ENCODE data around the gene LHX2. TPM values are rescaled to one million over a fixed set of nuclear protein-coding genes. Genes with fewer than 3 reads are reported as not detected.

LHX2 gene
- total RNA-seq, 1 experiment from 2014 or later, result not detected

DNA sequence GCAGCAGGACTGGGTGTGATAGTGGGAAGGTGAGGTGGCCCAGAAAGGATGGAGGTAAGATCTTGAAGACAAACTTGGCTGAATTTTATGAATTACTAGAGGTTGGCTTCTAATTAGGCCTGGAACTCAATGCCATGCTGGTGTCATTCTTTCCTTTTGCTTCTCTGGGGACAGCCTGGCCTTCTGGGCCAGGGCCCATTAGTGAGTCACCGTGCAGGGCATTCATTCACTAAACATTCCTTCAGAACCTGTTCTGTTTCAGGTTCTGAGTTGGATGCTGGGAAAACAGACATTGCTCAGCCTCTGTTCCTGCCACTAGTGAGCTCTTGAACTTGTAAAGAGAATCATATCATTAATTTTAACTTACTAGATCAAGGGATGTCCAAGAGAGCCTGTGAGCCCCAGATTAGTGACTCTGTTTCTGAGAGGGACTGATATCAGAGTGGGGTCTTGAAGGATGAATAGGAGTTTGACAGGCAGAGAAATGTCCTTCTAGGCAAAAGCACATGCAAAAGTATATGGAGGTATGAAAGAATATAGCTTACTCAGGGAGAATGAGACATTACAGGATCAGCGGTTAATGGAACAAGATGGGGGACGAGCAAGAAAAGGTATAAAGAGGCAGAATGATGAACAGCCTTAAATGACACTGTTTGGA is 66.5 kb downstream of the LHX2 start:
- TF ChIP-seq, protein P1, sequence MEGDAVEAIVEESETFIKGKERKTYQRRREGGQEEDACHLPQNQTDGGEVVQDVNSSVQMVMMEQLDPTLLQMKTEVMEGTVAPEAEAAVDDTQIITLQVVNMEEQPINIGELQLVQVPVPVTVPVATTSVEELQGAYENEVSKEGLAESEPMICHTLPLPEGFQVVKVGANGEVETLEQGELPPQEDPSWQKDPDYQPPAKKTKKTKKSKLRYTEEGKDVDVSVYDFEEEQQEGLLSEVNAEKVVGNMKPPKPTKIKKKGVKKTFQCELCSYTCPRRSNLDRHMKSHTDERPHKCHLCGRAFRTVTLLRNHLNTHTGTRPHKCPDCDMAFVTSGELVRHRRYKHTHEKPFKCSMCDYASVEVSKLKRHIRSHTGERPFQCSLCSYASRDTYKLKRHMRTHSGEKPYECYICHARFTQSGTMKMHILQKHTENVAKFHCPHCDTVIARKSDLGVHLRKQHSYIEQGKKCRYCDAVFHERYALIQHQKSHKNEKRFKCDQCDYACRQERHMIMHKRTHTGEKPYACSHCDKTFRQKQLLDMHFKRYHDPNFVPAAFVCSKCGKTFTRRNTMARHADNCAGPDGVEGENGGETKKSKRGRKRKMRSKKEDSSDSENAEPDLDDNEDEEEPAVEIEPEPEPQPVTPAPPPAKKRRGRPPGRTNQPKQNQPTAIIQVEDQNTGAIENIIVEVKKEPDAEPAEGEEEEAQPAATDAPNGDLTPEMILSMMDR (conservative IDR thresholded peaks at IDR 0.05), result no peak
- Histone ChIP-seq H3K9me3 (ENCODE audit: control insufficient read depth, low read depth, low read length) (no peaks in the 10 kb centered on the region), H3K27ac (ENCODE audit: insufficient read length, low read depth, low read length) (no peak overlapping the region), H3K79me2 (ENCODE audit: insufficient read depth, low read length) (no peaks in the 10 kb centered on the region), H2BK120ac (ENCODE audit: low read depth, low read length, poor library complexity, severe bottlenecking) (no peak overlapping the region), H3K4me1 (ENCODE audit: insufficient read depth, low read length) (no peaks in the 10 kb centered on the region; the same call in 1 of the 2 replicates), H4K5ac (ENCODE audit: insufficient read length, low read depth, low read length) (no peak overlapping the region), H3K79me1 (ENCODE audit: insufficient read depth, low read depth, low read length, poor library complexity, severe bottlenecking) (no peaks in the 10 kb centered on the region), H2BK20ac (ENCODE audit: low read depth, low read length, poor library complexity, severe bottlenecking) (no peak overlapping the region), H2BK15ac (ENCODE audit: low read depth, low read length) (no peak overlapping the region), H3T11ph (ENCODE audit: low read length) (no peak overlapping the region), H3K23me2 (ENCODE audit: insufficient read length, low read depth, low read length, poor library complexity, severe bottlenecking) (no peaks in the 10 kb centered on the region), H3K9ac (ENCODE audit: extremely low read depth, insufficient read length, low read length) (no peak overlapping the region), H3K4ac (ENCODE audit: low read depth, low read length) (no peak overlapping the region), H4K91ac (ENCODE audit: insufficient read length, low read depth, low read length) (no peak overlapping the region), H4K8ac (replicated peaks; ENCODE audit: insufficient read length, low read depth, low read length) (no peak overlapping the region), H3K56ac (ENCODE audit: insufficient read length, low read depth, low read length) (no peak overlapping the region), H3K14ac (ENCODE audit: insufficient read depth, low read length) (no peak overlapping the region), H2AK5ac (ENCODE audit: insufficient read length, low read length) (no peak overlapping the region), H3K4me2 (ENCODE audit: insufficient read depth, insufficient read length, low read length) (no peak overlapping the region), H3K23ac (ENCODE audit: insufficient read length, low read depth, low read length) (no peak overlapping the region), H4K20me1 (ENCODE audit: control insufficient read depth, insufficient read depth, insufficient read length) (no peaks in the 10 kb centered on the region), H2BK12ac (ENCODE audit: insufficient read length, low read depth, low read length) (no peak overlapping the region), H2BK5ac (ENCODE audit: insufficient read length, low read length) (no peak overlapping the region), H3K27me3 (ENCODE audit: insufficient read depth, low read length) (no peaks in the 10 kb centered on the region), H2AFZ (ENCODE audit: low read length) (no peak overlapping the region), H3K18ac (ENCODE audit: insufficient read length, low read depth, low read length) (no peak overlapping the region)
- Mint-ChIP-seq H3K4me3 (no peak overlapping the region), H3K9me3 (peaks cover 0 to 3% of the 10 kb centered on the region in 2 experiments; a peak in 2 of 5 replicates), H3K27ac (no peak overlapping the region), H3K27me3 (ENCODE audit: low read depth) (peaks cover 2% of the 10 kb centered on the region), H3K36me3 (ENCODE audit: insufficient read depth in 1 of 3, low read depth in 3 of 3) (no peaks in the 10 kb centered on the region; a peak in 1 of 7 replicates), H3K4me1 (peaks cover 0 to 12% of the 10 kb centered on the region in 2 experiments; a peak in 3 of 4 replicates)
- no peak for DNase-seq
- WGBS (ENCODE audit: extremely low coverage, insufficient read length, low lambda C conversion rate), result no CpG with 5 or more reads among the region's 3 CpGs

All from H9 (cell line).